ENCODE results near the gene LMO4.

The LMO4 gene

GRCh38 chr1:87386217-87386790 lies 57.6 kb downstream of the LMO4 start:
- H3K27ac ChIP-seq = peak overlapping the region; percentile 50
- no peak for TF ChIP-seq CTCF (conservative IDR thresholded peaks at IDR 0.05)

- H3K27ac ChIP-seq = peak overlapping the region; percentile 25
- TF ChIP-seq CTCF (conservative IDR thresholded peaks at IDR 0.05) = no peak
Observed at GRCh38 chr1:87388411-87388810, 59.7 kb downstream of the LMO4 start.

GRCh38 chr1:87389011-87389410 lies 60.3 kb downstream of the LMO4 start:
- no peak for TF ChIP-seq CTCF (conservative IDR thresholded peaks at IDR 0.05)
- H3K27ac ChIP-seq = peak overlapping the region; percentile 25

GRCh38 chr1:87389546-87389945 lies 60.9 kb downstream of the LMO4 start:
- TF ChIP-seq CTCF (conservative IDR thresholded peaks at IDR 0.05) = no peak

GRCh38 chr1:87392248-87393192 lies 63.8 kb downstream of the LMO4 start:
- no peak for TF ChIP-seq CTCF (conservative IDR thresholded peaks at IDR 0.05)
- no peak overlapping the region for H3K27ac ChIP-seq

More at GRCh38 chr1:87389546-87389945, 60.9 kb downstream of the LMO4 start:
- H3K27ac ChIP-seq = peak overlapping the region; percentile 25; the same call in 1 of the 2 replicates

GRCh38 chr1:87393445-87394085 lies 64.9 kb downstream of the LMO4 start:
- H3K27ac ChIP-seq = no peak overlapping the region
- no peak for TF ChIP-seq CTCF (conservative IDR thresholded peaks at IDR 0.05)

- no peak for TF ChIP-seq CTCF (conservative IDR thresholded peaks at IDR 0.05)
- H3K27ac ChIP-seq = no peak overlapping the region
Observed at GRCh38 chr1:87394513-87394912, 65.8 kb downstream of the LMO4 start.

Measured in VCaP (cell line).